PC-9 (cell line): ENCODE measurements around the gene RBMX2.

Experiments used
- CTCF ChIP-seq: fragments of 200-600 bp; sonication (generic); conservative IDR thresholded peaks from 2 replicates; pipeline ENCODE4 v1.6.1; 2017; ENCODE audit warnings: mixed run types, antibody characterized with exemption, mild to moderate bottlenecking, moderate library complexity
- EZH2 ChIP-seq: fragments of 200-600 bp; sonication (generic); IDR thresholded peaks from 2 replicates; pipeline ENCODE4 v1.8.0; 2017; ENCODE audit warnings: antibody characterized with exemption, low read depth

- TF ChIP-seq CTCF (no peak), EZH2 (no peak)
Observed at GRCh38 chrX:130418066-130418465, 16.3 kb downstream of the RBMX2 start.
